B cell (primary cell): Measurements from ENCODE around the gene TRAM2.

Experiments
- CTCF ChIP-seq: fragments of 200-600 bp; IDR thresholded peaks from one replicate; pipeline ENCODE4 v1.8.0; 2022; ENCODE audit warnings: antibody characterized with exemption, mild to moderate bottlenecking
- EZH2 ChIP-seq: IDR thresholded peaks from 2 replicates; pipeline ENCODE4 v1.6.1; 2012; ENCODE audit warnings: borderline replicate concordance, low read depth, mild to moderate bottlenecking, moderate library complexity, low read length; ENCODE audit not compliant: insufficient read depth, poor library complexity, severe bottlenecking

- peak; percentile 52 for TF ChIP-seq CTCF
- no peak for TF ChIP-seq EZH2
Measured at GRCh38 chr6:52576392-52577021, 353 bp downstream of the TRAM2 start.
